A673 (cell line): ENCODE results near the gene CRACR2B. TPM values are rescaled to one million over a fixed set of nuclear protein-coding genes. Genes with fewer than 3 reads are reported as not detected.

Experiments
- BruUV-seq: library from RNA; stranded (reverse); fragments of 400-500 nt; replicated peaks from 2 replicates; lab custom pipeline; 2021; lab: Mats Ljungman, UMichigan
- CTCF ChIA-PET: fragments of 300-600 bp; sonication (Branson Sonifier 250); formaldehyde crosslinking; loops from one replicate; lab custom pipeline; 2022; ENCODE audit warnings: antibody characterized with exemption; lab: Charles Lee
- POLR2A ChIA-PET: fragments of 300-600 bp; sonication (Branson Sonifier 250); formaldehyde crosslinking; loops from one replicate; lab custom pipeline; 2022; ENCODE audit warnings: antibody characterized with exemption; ENCODE audit not compliant: low non-redundant PET; lab: Charles Lee
- DNase-seq: peaks from one replicate; pipeline ENCODE4 v3.0.0-alpha.2; 2015; ENCODE audit warnings: low spot score
- H3K27ac ChIP-seq: fragments of 200-600 bp; sonication (generic); 2 replicates; pipeline ENCODE4 v1.5.1; 2016; ENCODE audit warnings: mixed run types, low read depth, mild to moderate bottlenecking, mixed read lengths, antibody characterized with exemption, low read length; ENCODE audit not compliant: poor library complexity, severe bottlenecking
- H3K27me3 ChIP-seq: fragments of 200-600 bp; sonication (generic); replicated peaks from 2 replicates; pipeline ENCODE4 v1.6.1; 2017; ENCODE audit warnings: mixed run types, low read depth, mild to moderate bottlenecking, mixed read lengths, antibody characterized with exemption, low read length; ENCODE audit not compliant: insufficient read depth, poor library complexity
- H3K36me3 ChIP-seq: fragments of 200-600 bp; sonication (generic); 2 replicates; pipeline ENCODE4 v1.6.1; 2016; ENCODE audit warnings: mixed run types, mild to moderate bottlenecking, mixed read lengths, antibody characterized with exemption, low read length; ENCODE audit not compliant: insufficient read depth, poor library complexity, severe bottlenecking
- H3K4me1 ChIP-seq: fragments of 200-600 bp; sonication (generic); 2 replicates; pipeline ENCODE4 v1.6.1; 2017; ENCODE audit warnings: mixed run types, mild to moderate bottlenecking, mixed read lengths, antibody characterized with exemption, low read length; ENCODE audit not compliant: insufficient read depth, poor library complexity, severe bottlenecking
- H3K4me3 ChIP-seq: fragments of 200-600 bp; sonication (generic); 2 replicates; pipeline ENCODE4 v1.5.1; 2016; ENCODE audit warnings: low read depth, mixed run types, mild to moderate bottlenecking, mixed read lengths, low read length; ENCODE audit not compliant: poor library complexity, severe bottlenecking
- H3K9me3 ChIP-seq: fragments of 200-600 bp; sonication (generic); 2 replicates; pipeline ENCODE4 v1.6.1; 2016; ENCODE audit warnings: mixed run types, low read depth, mild to moderate bottlenecking, mixed read lengths, antibody characterized with exemption, low read length; ENCODE audit not compliant: poor library complexity, severe bottlenecking
- CTCF ChIP-seq: fragments of 300-800, 200-600 bp; sonication (generic); conservative IDR thresholded peaks from 2 replicates; pipeline ENCODE4 v1.5.1; 2017; ENCODE audit warnings: low read depth, mild to moderate bottlenecking, antibody characterized with exemption, low read length, moderate library complexity, mixed read lengths
- EZH2 ChIP-seq: fragments of 200-600 bp; sonication (generic); IDR thresholded peaks from 2 replicates; pipeline ENCODE4 v1.6.1; 2017; ENCODE audit warnings: borderline replicate concordance, low read depth, mild to moderate bottlenecking, mixed read lengths, antibody characterized with exemption, low read length; ENCODE audit not compliant: poor library complexity, severe bottlenecking
- intact Hi-C: fragments of 100-400 bp; cut with micrococcal nuclease; formaldehyde crosslinking; loops from one replicate; pipeline ENCODE4 v1.10.0; 2022; ENCODE audit not compliant: unreplicated experiment
- total RNA-seq: library from RNA; stranded (reverse); gene quantifications from 2 replicates; pipeline ENCODE4 v1.2.3, GENCODE V29; 2021

Gene CRACR2B
- total RNA-seq, 1 experiment from 2014 or later = 1.1 TPM

DNA sequence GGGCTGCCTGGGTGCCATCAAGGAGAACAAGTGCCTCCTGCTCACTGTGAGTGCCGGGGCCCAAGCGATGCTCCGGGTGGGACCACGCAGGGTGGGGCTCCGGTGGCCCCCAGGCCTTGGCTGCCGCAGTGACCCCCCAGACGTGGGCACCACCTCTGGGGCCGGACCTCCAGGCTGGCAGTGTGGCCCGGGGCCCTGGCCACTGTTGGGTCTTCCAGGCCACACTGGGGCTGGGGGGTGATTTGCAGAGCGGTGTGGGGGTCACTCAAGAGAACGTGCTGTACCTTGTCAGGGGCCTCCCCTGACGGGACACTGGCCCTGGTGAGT lies 34.9 kb downstream of the CRACR2B start:
- TF ChIP-seq EZH2 (no peak), CTCF (no peak)
- Histone ChIP-seq H3K4me1 (peaks cover 15% of the 10 kb centered on the region), H3K9me3 (no peaks in the 10 kb centered on the region), H3K27ac (no peak overlapping the region), H3K36me3 (no peaks in the 10 kb centered on the region), H3K4me3 (no peak overlapping the region), H3K27me3 (no peaks in the 10 kb centered on the region)
- ChIA-PET CTCF (no interaction called here), POLR2A (no interaction called here)
- no TSS peak for BruUV-seq
- no peak for DNase-seq
- intact Hi-C loops = no loop called here

DNA sequence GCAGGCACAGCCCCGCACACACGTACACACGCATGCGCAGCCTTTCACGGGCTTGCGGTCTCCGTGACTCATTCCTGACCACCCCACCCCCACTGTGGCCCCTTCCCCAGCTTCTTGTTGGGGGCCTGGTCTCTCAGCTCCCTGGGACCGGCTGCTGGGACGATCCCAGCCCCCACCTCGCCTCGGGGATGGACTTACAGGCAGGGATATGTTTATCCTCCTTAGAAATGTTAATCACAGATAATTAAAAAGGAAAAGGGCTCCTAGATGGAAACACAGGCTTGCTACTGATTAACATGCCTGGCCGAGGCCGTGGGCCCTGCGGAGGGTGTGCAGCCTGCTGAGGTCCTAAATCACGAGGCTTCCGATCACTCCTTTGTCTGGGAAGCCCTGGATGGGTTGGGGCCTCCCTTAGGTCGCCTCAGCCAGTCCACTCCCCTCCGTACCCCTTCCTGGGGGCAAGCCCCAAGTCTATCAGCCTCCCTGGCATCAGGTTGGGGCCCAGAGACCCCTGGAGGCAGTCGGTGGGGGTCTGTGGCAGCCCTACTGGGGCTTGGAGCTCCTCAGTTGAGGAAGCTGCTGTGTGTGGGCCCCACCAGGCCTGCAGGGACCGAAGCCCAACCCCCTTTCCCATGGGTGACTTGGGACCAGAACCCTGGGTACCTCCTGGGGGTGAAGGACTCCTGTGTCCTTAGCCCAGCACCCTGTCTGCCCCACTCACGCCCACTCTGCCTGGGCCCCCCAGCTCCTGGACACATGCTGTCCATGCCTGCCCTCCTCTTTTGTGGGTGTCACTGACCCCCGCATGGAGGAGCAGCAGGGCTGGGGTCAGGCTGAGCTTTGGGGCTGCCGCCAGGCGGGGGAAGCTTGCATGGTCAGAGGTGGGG lies 35.5 kb downstream of the CRACR2B start:
- H3K27ac ChIP-seq = no peak overlapping the region
- POLR2A ChIA-PET = no interaction called here
- BruUV-seq = no TSS peak
- peaks cover 15% of the 10 kb centered on the region for H3K4me1 ChIP-seq
- H3K36me3 ChIP-seq = no peaks in the 10 kb centered on the region
- TF ChIP-seq CTCF (no peak), EZH2 (no peak)
- DNase-seq = no peak
- intact Hi-C loops = no loop called here
- no peak overlapping the region for H3K4me3 ChIP-seq
- no peaks in the 10 kb centered on the region for H3K9me3 ChIP-seq
- no peaks in the 10 kb centered on the region for H3K27me3 ChIP-seq
- CTCF ChIA-PET = no interaction called here

DNA sequence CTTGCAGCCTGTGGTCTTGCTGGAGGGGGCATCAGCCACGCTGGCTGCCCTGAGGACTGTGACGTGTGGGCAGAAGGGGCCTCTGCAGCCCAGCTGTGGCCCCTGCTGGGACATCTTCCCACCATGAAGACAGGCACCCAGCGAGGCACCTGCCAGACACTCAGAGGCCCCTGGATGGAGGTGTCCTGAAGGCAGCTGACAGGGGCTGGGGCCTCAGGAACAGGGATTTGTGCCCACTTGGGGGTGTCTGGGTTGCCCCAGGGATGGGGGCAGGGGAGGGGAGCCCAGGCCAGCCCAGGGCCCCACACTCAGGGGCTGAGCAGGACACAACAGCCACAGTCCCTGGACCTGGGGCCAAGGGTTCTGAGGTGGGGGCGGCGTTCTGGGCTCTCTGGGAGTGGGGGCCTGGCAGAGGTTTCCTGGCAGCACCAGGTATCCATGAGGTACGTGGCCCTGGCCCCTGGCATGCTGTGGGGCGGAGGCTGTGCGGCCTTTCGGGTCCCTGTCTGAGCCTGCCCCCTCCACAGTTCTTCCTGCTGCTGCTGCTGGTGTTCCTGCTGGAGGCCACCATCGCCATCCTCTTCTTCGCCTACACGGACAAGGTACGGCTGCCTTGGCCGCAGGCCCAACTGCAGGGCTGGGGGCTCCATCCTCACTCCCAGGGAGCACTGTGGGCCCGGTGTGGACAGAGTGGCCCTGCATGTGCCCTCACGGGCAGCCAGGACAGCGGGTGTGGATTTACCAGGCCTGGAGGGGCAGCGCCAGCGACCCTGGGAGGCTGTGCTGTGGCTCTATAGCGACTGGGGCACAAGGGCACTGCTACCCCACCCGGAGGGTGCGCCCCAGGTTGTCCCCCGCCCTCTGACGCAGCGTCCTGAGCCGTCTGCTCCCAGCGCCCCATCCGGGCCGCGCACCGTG lies 36.5 kb downstream of the CRACR2B start:
- DNase-seq = no peak
- H3K4me3 ChIP-seq = no peak overlapping the region
- intact Hi-C loops = no loop called here
- no TSS peak for BruUV-seq
- TF ChIP-seq CTCF = no peak
- no peak for TF ChIP-seq EZH2
- ChIA-PET CTCF (no interaction called here), POLR2A (no interaction called here)
- no peaks in the 10 kb centered on the region for H3K9me3 ChIP-seq
- H3K36me3 ChIP-seq = no peaks in the 10 kb centered on the region
- no peaks in the 10 kb centered on the region for H3K27me3 ChIP-seq
- no peak overlapping the region for H3K27ac ChIP-seq
- H3K4me1 ChIP-seq = peaks cover 15% of the 10 kb centered on the region
